Erythroblast (primary cell): Measurements from ENCODE around the gene WDR19.
A peak's percentile ranks its signal among the peaks of the same experiment; 100 is the strongest.

ENCODE experiments used
- DNase-seq, 2 experiments: peaks; one replicate each; lab custom pipeline; 2025; lab: John Stamatoyannopoulos, UW
- GATA1 ChIP-seq: IDR thresholded peaks from 2 replicates; pipeline ENCODE4 v1.6.1; 2011; ENCODE audit warnings: low read depth, mild to moderate bottlenecking, control low read depth, low read length, moderate library complexity
- POLR2A ChIP-seq: IDR thresholded peaks from 2 replicates; pipeline ENCODE4 v1.6.1; 2011; ENCODE audit warnings: mild to moderate bottlenecking, low read length

WDR19 gene

GRCh38 chr4:39330353-39330752 lies 148.0 kb downstream of the WDR19 start:
- DNase-seq: peak; percentile 18 to 55
- TF ChIP-seq GATA1: no peak
- TF ChIP-seq POLR2A: no peak

DNA sequence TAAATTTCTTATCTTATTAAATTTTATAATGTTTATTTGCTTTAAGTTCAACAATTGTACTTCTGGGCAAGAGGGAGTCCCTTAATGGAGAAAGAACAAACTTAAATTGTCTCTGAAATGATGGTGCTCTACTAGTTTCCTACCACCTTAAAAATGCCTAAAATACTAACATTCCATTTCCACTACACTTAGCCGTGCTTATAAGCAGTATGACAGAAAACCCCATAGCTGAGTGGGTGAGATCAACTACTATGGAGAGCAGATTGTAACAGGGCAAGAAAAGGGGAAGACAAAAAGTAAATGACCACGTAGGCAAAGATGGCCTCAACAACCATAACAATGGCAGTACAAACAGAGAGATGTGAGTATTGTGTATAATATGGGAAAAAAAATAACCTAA lies 148.9 kb downstream of the WDR19 start:
- DNase-seq: no peak
- TF ChIP-seq POLR2A: no peak
- no peak for TF ChIP-seq GATA1
